Airway epithelial cell (primary cell): ENCODE measurements around the gene SPAG9. TPM values are rescaled to one million over a fixed set of nuclear protein-coding genes. Genes with fewer than 3 reads are reported as not detected.

Experiments used
- total RNA-seq: library from RNA; depleted of rRNA; stranded (reverse); fragments of >200 nt; gene quantifications from 2 replicates; pipeline ENCODE4 v1.2.3, GENCODE V29; 2015

Gene SPAG9
- 32.2 and 33.6 TPM in 2 replicates for total RNA-seq

GRCh38 chr17:51120739-51121619 lies at the start of gene SPAG9:
Gene SPAG9 (minus strand): TSS chr17:51120868. CDS start chr17:51120656, 212 bp downstream.

GRCh38 chr17:51166198-51166986 lies 45.7 kb upstream of the SPAG9 start, which contains the start of gene NME2:
Gene NME2 (plus strand): TSS chr17:51166411. CDS start chr17:51166831, 420 bp downstream.

GRCh38 chr17:51153210-51154072 lies 32.8 kb upstream of the SPAG9 start, which contains the start of gene NME1:
Gene NME1 (plus strand): TSS chr17:51153559. CDS start chr17:51155655, 2,096 bp downstream.

Other genes with a start within 250 kb of the SPAG9 start
- 268 and 272 TPM in 2 replicates for gene NME1, start 32.7 kb upstream of the SPAG9 start, total RNA-seq
- 954 and 1,101 TPM in 2 replicates for gene NME2, start 45.5 kb upstream of the SPAG9 start, total RNA-seq
- 2.8 and 5.1 TPM in 2 replicates for gene MBTD1, start 139.2 kb upstream of the SPAG9 start, total RNA-seq
- 42.4 and 56.3 TPM in 2 replicates for gene UTP18, start 139.7 kb upstream of the SPAG9 start, total RNA-seq